Measurements from ENCODE around the gene IFNL1. TPM values are rescaled to one million over a fixed set of nuclear protein-coding genes. Genes with fewer than 3 reads are reported as not detected.

Gene IFNL1
- total and polyA plus RNA-seq, 9 of the 15 experiments (the other 6 are each of a cell fraction or from before 2014, with no cell fraction given), result not detected

DNA sequence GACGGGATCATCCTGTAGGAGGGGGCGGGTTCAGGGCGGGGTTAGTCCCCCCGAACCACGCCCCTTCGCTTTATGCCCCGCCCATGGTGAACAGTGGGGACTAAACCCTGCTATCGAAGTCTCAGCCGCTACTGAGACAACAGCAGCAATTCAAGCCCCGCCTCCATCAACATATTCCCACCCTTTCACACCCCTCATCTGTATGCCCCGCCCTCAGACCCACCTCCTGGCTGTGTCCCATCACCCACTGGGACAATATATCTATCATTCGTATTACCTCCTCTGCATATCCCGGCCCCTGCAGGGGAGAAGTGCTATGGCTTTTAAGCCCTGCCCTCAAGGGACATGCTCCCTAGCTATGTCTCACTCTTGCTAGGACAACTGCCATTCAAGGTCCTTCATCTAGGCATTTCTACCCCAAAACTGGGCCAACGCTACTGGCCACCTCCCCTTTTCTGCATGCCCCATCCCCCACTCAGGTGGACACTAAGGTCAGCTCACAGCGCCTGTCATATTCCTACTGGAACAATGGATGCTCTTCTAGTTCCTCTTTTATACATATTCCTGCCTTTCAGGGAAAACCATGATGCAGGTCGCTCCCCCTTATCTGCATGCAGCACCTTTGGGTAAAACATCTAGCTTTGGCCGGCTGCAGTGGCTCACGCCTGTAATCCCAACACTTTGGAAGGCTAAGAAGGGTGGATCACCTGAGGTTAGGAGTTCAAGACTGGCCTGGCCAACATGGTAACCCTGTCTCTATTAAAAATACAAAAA is 12.5 kb downstream of the IFNL1 start (continued):
- TF ChIP-seq CTBP1 (IDR thresholded peaks at IDR 0.05; ENCODE audit: borderline replicate concordance) (peak; percentile 88), POLR2AphosphoS5 (IDR thresholded peaks at IDR 0.05; ENCODE audit: control insufficient read depth, insufficient read depth, low read depth, low read length) (0 out of 2 replicates have a peak, but pooled peaks have one; percentile 42), KDM1A (IDR thresholded peaks at IDR 0.05) (peak in 1 of 2 experiments; percentile 29; a peak in 1 of 4 replicates), MBD2 (IDR thresholded peaks at IDR 0.05; ENCODE audit: borderline replicate concordance, low read depth) (0 out of 2 replicates have a peak, but pooled peaks have one; percentile 11), ZEB2 (IDR thresholded peaks at IDR 0.05) (peak; percentile 77), GATA2 (CRISPR knock-in tag; IDR thresholded peaks at IDR 0.05) (peak; percentile 69), TAL1 (IDR thresholded peaks at IDR 0.05) (peak; percentile 75), EHMT2 (IDR thresholded peaks at IDR 0.05) (peak; percentile 84), TBP (optimal IDR thresholded peaks at IDR 0.05; ENCODE audit: low read depth, low read length) (peak; percentile 73), SUPT5H (IDR thresholded peaks at IDR 0.05) (no peak), ZSCAN29 (IDR thresholded peaks at IDR 0.05) (0 out of 2 replicates have a peak, but pooled peaks have one; percentile 24), NBN (IDR thresholded peaks at IDR 0.05; ENCODE audit: low read depth) (0 out of 2 replicates have a peak, but pooled peaks have one; percentile 38), PML (IDR thresholded peaks at IDR 0.05; ENCODE audit: low read length) (peak; percentile 35; the same call in 1 of the 2 replicates), KLF16 (IDR thresholded peaks at IDR 0.05) (peak; percentile 63; the same call in 1 of the 2 replicates), FOXM1 (IDR thresholded peaks at IDR 0.05; ENCODE audit: low read depth) (0 out of 2 replicates have a peak, but pooled peaks have one; percentile 36), FOXM1 (CRISPR knock-in tag; IDR thresholded peaks at IDR 0.05; ENCODE audit: low read depth) (no peak), SMARCE1 (IDR thresholded peaks at IDR 0.05) (peak; percentile 25; the same call in 1 of the 2 replicates), NFIX (CRISPR knock-in tag; IDR thresholded peaks at IDR 0.05; ENCODE audit: low read depth) (no peak), EP300 (IDR thresholded peaks at IDR 0.05; ENCODE audit: low read length) (peak; percentile 33), MYNN (IDR thresholded peaks at IDR 0.05) (no peak), MYNN (CRISPR knock-in tag; IDR thresholded peaks at IDR 0.05) (no peak)
- TF ChIP-seq, protein P1, sequence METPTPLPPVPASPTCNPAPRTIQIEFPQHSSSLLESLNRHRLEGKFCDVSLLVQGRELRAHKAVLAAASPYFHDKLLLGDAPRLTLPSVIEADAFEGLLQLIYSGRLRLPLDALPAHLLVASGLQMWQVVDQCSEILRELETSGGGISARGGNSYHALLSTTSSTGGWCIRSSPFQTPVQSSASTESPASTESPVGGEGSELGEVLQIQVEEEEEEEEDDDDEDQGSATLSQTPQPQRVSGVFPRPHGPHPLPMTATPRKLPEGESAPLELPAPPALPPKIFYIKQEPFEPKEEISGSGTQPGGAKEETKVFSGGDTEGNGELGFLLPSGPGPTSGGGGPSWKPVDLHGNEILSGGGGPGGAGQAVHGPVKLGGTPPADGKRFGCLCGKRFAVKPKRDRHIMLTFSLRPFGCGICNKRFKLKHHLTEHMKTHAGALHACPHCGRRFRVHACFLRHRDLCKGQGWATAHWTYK (CRISPR knock-in tag; IDR thresholded peaks at IDR 0.05), result no peak
- TF ChIP-seq, protein P2, sequence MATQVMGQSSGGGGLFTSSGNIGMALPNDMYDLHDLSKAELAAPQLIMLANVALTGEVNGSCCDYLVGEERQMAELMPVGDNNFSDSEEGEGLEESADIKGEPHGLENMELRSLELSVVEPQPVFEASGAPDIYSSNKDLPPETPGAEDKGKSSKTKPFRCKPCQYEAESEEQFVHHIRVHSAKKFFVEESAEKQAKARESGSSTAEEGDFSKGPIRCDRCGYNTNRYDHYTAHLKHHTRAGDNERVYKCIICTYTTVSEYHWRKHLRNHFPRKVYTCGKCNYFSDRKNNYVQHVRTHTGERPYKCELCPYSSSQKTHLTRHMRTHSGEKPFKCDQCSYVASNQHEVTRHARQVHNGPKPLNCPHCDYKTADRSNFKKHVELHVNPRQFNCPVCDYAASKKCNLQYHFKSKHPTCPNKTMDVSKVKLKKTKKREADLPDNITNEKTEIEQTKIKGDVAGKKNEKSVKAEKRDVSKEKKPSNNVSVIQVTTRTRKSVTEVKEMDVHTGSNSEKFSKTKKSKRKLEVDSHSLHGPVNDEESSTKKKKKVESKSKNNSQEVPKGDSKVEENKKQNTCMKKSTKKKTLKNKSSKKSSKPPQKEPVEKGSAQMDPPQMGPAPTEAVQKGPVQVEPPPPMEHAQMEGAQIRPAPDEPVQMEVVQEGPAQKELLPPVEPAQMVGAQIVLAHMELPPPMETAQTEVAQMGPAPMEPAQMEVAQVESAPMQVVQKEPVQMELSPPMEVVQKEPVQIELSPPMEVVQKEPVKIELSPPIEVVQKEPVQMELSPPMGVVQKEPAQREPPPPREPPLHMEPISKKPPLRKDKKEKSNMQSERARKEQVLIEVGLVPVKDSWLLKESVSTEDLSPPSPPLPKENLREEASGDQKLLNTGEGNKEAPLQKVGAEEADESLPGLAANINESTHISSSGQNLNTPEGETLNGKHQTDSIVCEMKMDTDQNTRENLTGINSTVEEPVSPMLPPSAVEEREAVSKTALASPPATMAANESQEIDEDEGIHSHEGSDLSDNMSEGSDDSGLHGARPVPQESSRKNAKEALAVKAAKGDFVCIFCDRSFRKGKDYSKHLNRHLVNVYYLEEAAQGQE (IDR thresholded peaks at IDR 0.05; ENCODE audit: borderline replicate concordance), result peak; percentile 62
- TF ChIP-seq, protein P2 (CRISPR knock-in tag; IDR thresholded peaks at IDR 0.05; ENCODE audit: low read depth), result no peak
